HCT116 (cell line): ENCODE measurements around the gene PIP4K2A. TPM values are rescaled to one million over a fixed set of nuclear protein-coding genes. Genes with fewer than 3 reads are reported as not detected.

ENCODE experiments used
- ATAC-seq: fragments of 200-7000 bp; cut with Tn5 transposase; 2 replicates; pipeline ENCODE4 v1.9.1; 2020; ENCODE audit warnings: mild to moderate bottlenecking, moderate library complexity
- BruUV-seq: library from RNA; stranded (reverse); fragments of 400-500 nt; replicated peaks from 2 replicates; lab custom pipeline; 2021; lab: Mats Ljungman, UMichigan
- CTCF ChIA-PET: fragments of 300-600 bp; sonication (Branson Sonifier 250); formaldehyde crosslinking; loops from one replicate; lab custom pipeline; 2021; ENCODE audit warnings: antibody characterized with exemption; lab: Charles Lee
- POLR2A ChIA-PET: fragments of 300-600, 350-600 bp; sonication (Branson Sonifier 250); formaldehyde crosslinking; loops from one replicate; lab custom pipeline; 2021; ENCODE audit warnings: antibody characterized with exemption; lab: Charles Lee
- RAD21 ChIA-PET, 2 experiments: fragments of 300-600 bp; sonication (Branson Sonifier 250); formaldehyde crosslinking; loops; one replicate each; lab custom pipeline; 2023; ENCODE audit warnings: low total read pairs in 2 of 2; ENCODE audit not compliant: uncharacterized antibody in 2 of 2, unreplicated experiment in 2 of 2, low non-redundant PET in 1 of 2; lab: Charles Lee
- DNase-seq: peaks from one replicate; pipeline ENCODE4 v3.0.0-alpha.2; 2010; ENCODE audit warnings: low read depth, low spot score
- H2AFZ ChIP-seq: fragments of 200-600 bp; shearing (Covaris generic), sonication (generic); 2 replicates; pipeline ENCODE4 v1.6.1; 2017; ENCODE audit warnings: low read depth, mixed run types, mixed read lengths, antibody characterized with exemption, low read length; ENCODE audit not compliant: poor library complexity, severe bottlenecking
- H3K27ac ChIP-seq: 2 replicates; pipeline ENCODE4 v1.5.1; 2012; ENCODE audit warnings: low read depth, low read length
- H3K27me3 ChIP-seq: fragments of 200-600 bp; sonication (generic); 2 replicates; pipeline ENCODE4 v1.6.1; 2016; ENCODE audit warnings: mixed run types, low read length, mixed read lengths; ENCODE audit not compliant: insufficient read depth
- H3K36me3 ChIP-seq, 2 experiments: fragments of 200-500 bp in 1 of 2; fragments of 200-600 bp in 1 of 2; sonication (Bioruptor generic) in 1 of 2; sonication (generic) in 1 of 2; 2 replicates each; pipeline versions ENCODE4 v1.5.1 to v1.6.1; 2014 to 2016; ENCODE audit warnings: low read length in 2 of 2, inconsistent platforms in 1 of 2, mixed read lengths in 1 of 2, mixed run types in 1 of 2; ENCODE audit not compliant: insufficient read depth in 2 of 2, control insufficient read depth in 1 of 2
- H3K4me1 ChIP-seq, 2 experiments: fragments of 200-600 bp in 1 of 2; sonication (generic) in 1 of 2; 2 replicates each; pipeline versions ENCODE4 v1.5.1 to v1.6.1; 2012 to 2017; ENCODE audit warnings: low read length in 2 of 2, inconsistent platforms in 1 of 2, mild to moderate bottlenecking in 1 of 2, mixed read lengths in 1 of 2, mixed run types in 1 of 2, moderate library complexity in 1 of 2; ENCODE audit not compliant: insufficient read depth in 2 of 2, control insufficient read depth in 1 of 2
- H3K4me2 ChIP-seq: fragments of 200-600 bp; sonication (generic); 2 replicates; pipeline ENCODE4 v1.6.1; 2017; ENCODE audit warnings: mixed run types, low read length, mixed read lengths
- H3K4me3 ChIP-seq, 2 experiments: fragments of 200-600 bp in 1 of 2; sonication (generic) in 1 of 2; replicated peaks in 1 of 2; 2 replicates each; pipeline ENCODE4 v1.5.1; 2011 to 2016; ENCODE audit warnings: low read length in 2 of 2, control low read depth in 1 of 2, low read depth in 1 of 2, mild to moderate bottlenecking in 1 of 2, mixed read lengths in 1 of 2, mixed run types in 1 of 2
- H3K79me2 ChIP-seq: fragments of 200-600 bp; sonication (generic); 2 replicates; pipeline ENCODE4 v1.6.1; 2017; ENCODE audit warnings: mild to moderate bottlenecking, mixed run types, low read length, moderate library complexity, mixed read lengths; ENCODE audit not compliant: insufficient read depth
- H3K9ac ChIP-seq: fragments of 200-600 bp; sonication (generic); 2 replicates; pipeline ENCODE4 v1.6.1; 2016; ENCODE audit warnings: low read length, mixed read lengths
- H3K9me2 ChIP-seq: fragments of 200-600 bp; sonication (generic), shearing (Covaris generic); 2 replicates; pipeline ENCODE4 v1.6.1; 2017; ENCODE audit warnings: mixed run types, mild to moderate bottlenecking, moderate library complexity; ENCODE audit not compliant: insufficient read depth
- H3K9me3 ChIP-seq, 2 experiments: fragments of 200-500 bp in 1 of 2; fragments of 200-600 bp in 1 of 2; sonication (Bioruptor generic) in 1 of 2; sonication (generic) in 1 of 2; 2 replicates each; pipeline ENCODE4 v1.6.1; 2014 to 2017; ENCODE audit warnings: low read length in 2 of 2, mixed read lengths in 2 of 2, inconsistent platforms in 1 of 2, low read depth in 1 of 2, mild to moderate bottlenecking in 1 of 2, mixed run types in 1 of 2, moderate library complexity in 1 of 2; ENCODE audit not compliant: control insufficient read depth in 1 of 2, insufficient read depth in 1 of 2
- H4K20me1 ChIP-seq: fragments of 200-600 bp; sonication (generic), shearing (Covaris generic); 2 replicates; pipeline ENCODE4 v1.6.1; 2017; ENCODE audit warnings: mixed run types, mild to moderate bottlenecking, moderate library complexity; ENCODE audit not compliant: insufficient read depth
- ELF1 ChIP-seq: IDR thresholded peaks from 2 replicates; pipeline ENCODE4 v1.6.1; 2012; ENCODE audit warnings: low read depth, borderline replicate concordance
- JUND ChIP-seq: IDR thresholded peaks from 2 replicates; pipeline ENCODE4 v1.6.1; 2012
- POLR2AphosphoS5 ChIP-seq: IDR thresholded peaks from 2 replicates; pipeline ENCODE4 v1.6.1; 2011; ENCODE audit warnings: mild to moderate bottlenecking, low read depth, low read length, moderate library complexity
- ZNF274 ChIP-seq: fragments of 200-500 bp; sonication (Bioruptor generic); IDR thresholded peaks from 2 replicates; pipeline ENCODE4 v1.6.1; 2014; ENCODE audit warnings: mild to moderate bottlenecking, low read depth, low read length, inconsistent platforms
- intact Hi-C: fragments of 100-400 bp; cut with micrococcal nuclease; formaldehyde crosslinking; loops from 2 replicates; pipeline ENCODE4 v1.10.0; 2022
- total RNA-seq: library from RNA; stranded (reverse); gene quantifications from one replicate; pipeline ENCODE4 v1.2.1, GENCODE V29; 2021; ENCODE audit not compliant: unreplicated experiment
- TF ChIP-seq, protein P1 (sequence below), 3 experiments: fragments of 200-600 bp in 1 of 3; sonication (generic) in 1 of 3; IDR thresholded peaks in 2 of 3; conservative IDR thresholded peaks in 1 of 3; 2 replicates each; pipeline ENCODE4 v1.5.1; 2012 to 2017; ENCODE audit warnings: low read depth in 2 of 3, low read length in 2 of 3, antibody characterized with exemption in 1 of 3, borderline replicate concordance in 1 of 3, control low read depth in 1 of 3, mild to moderate bottlenecking in 1 of 3, mixed read lengths in 1 of 3, mixed run types in 1 of 3, moderate library complexity in 1 of 3; ENCODE audit not compliant: insufficient read depth in 1 of 3
- TF ChIP-seq, protein P2 (sequence below): IDR thresholded peaks from 2 replicates; pipeline ENCODE4 v1.6.1; 2012; ENCODE audit warnings: low read depth

Gene PIP4K2A
- total RNA-seq, 1 experiment from 2014 or later: 41.9 TPM

DNA sequence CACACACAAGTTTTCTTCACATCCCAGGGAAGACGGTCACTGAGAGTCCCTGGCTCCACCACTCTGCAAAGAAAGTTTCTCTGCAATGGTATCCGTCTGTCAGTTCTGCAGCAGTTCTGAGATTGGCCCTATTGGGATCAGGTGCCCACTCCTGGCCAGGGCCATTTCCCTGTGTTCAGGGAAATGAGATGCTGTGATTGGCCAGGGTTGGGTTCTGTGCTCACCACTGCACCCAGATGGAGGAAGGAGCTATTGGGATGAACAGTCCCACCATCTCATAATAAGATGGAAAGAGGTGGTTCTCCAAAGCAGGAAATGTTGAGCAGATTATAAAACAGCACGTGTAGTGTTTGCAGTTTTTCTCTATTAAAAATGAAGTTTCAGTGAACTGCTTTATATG lies 13.3 kb upstream of the PIP4K2A start:
- RAD21 ChIA-PET: no interaction called here
- no peak for DNase-seq
- H3K9ac ChIP-seq: no peak overlapping the region
- no peak overlapping the region for H3K27ac ChIP-seq
- no peaks in the 10 kb centered on the region for H3K9me2 ChIP-seq
- no peaks in the 10 kb centered on the region for H4K20me1 ChIP-seq
- no peaks in the 10 kb centered on the region for H3K4me1 ChIP-seq
- no peaks in the 10 kb centered on the region for H3K36me3 ChIP-seq
- POLR2A ChIA-PET: no interaction called here
- TF ChIP-seq POLR2AphosphoS5 (no peak), ELF1 (no peak)
- TF ChIP-seq, protein P1, sequence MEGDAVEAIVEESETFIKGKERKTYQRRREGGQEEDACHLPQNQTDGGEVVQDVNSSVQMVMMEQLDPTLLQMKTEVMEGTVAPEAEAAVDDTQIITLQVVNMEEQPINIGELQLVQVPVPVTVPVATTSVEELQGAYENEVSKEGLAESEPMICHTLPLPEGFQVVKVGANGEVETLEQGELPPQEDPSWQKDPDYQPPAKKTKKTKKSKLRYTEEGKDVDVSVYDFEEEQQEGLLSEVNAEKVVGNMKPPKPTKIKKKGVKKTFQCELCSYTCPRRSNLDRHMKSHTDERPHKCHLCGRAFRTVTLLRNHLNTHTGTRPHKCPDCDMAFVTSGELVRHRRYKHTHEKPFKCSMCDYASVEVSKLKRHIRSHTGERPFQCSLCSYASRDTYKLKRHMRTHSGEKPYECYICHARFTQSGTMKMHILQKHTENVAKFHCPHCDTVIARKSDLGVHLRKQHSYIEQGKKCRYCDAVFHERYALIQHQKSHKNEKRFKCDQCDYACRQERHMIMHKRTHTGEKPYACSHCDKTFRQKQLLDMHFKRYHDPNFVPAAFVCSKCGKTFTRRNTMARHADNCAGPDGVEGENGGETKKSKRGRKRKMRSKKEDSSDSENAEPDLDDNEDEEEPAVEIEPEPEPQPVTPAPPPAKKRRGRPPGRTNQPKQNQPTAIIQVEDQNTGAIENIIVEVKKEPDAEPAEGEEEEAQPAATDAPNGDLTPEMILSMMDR (IDR thresholded peaks at IDR 0.05 in 2 of 3, conservative IDR thresholded peaks at IDR 0.05 in 1 of 3; ENCODE audit: borderline replicate concordance in 1 of 3, insufficient read depth in 1 of 3, low read depth in 2 of 3, low read length in 2 of 3): 0 out of 6 replicates have a peak, but pooled peaks of 1 of the 3 experiments have one; percentile 9
- H2AFZ ChIP-seq: no peak overlapping the region
- no TSS peak for BruUV-seq
- ATAC-seq: peak; percentile 85
- no peaks in the 10 kb centered on the region for H3K79me2 ChIP-seq
- H3K4me2 ChIP-seq: no peak overlapping the region
- H3K27me3 ChIP-seq: no peaks in the 10 kb centered on the region
- H3K9me3 ChIP-seq: no peaks in the 10 kb centered on the region
- H3K4me3 ChIP-seq: no peak overlapping the region
- intact Hi-C loops: no loop called here
- CTCF ChIA-PET: no interaction called here

DNA sequence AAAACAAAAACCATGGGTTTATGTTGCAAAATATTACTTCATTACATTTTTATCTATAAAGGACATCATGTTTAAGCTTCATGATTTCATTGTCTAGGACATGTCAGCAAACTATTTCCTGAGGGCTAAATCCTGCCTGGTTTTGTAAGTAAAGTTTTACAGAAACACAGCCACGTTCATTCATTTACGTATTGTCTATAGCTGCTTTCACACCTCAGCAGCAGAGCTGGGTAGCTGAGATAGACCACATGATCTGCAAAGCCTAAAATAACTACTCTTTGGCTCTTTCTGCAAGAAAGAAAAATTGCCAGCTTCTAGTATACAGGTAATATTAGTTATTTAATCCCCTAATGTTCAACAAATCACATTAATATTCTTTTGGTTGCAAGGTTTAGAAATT lies 12.7 kb upstream of the PIP4K2A start:
- ChIA-PET CTCF (no interaction called here), RAD21 (no interaction called here), POLR2A (no interaction called here)
- no peaks in the 10 kb centered on the region for H3K9me3 ChIP-seq
- no peaks in the 10 kb centered on the region for H3K79me2 ChIP-seq
- DNase-seq (no peak), ATAC-seq (no peak)
- H3K9me2 ChIP-seq: no peaks in the 10 kb centered on the region
- TF ChIP-seq ZNF274 (no peak), JUND (no peak)
- TF ChIP-seq, protein P2, sequence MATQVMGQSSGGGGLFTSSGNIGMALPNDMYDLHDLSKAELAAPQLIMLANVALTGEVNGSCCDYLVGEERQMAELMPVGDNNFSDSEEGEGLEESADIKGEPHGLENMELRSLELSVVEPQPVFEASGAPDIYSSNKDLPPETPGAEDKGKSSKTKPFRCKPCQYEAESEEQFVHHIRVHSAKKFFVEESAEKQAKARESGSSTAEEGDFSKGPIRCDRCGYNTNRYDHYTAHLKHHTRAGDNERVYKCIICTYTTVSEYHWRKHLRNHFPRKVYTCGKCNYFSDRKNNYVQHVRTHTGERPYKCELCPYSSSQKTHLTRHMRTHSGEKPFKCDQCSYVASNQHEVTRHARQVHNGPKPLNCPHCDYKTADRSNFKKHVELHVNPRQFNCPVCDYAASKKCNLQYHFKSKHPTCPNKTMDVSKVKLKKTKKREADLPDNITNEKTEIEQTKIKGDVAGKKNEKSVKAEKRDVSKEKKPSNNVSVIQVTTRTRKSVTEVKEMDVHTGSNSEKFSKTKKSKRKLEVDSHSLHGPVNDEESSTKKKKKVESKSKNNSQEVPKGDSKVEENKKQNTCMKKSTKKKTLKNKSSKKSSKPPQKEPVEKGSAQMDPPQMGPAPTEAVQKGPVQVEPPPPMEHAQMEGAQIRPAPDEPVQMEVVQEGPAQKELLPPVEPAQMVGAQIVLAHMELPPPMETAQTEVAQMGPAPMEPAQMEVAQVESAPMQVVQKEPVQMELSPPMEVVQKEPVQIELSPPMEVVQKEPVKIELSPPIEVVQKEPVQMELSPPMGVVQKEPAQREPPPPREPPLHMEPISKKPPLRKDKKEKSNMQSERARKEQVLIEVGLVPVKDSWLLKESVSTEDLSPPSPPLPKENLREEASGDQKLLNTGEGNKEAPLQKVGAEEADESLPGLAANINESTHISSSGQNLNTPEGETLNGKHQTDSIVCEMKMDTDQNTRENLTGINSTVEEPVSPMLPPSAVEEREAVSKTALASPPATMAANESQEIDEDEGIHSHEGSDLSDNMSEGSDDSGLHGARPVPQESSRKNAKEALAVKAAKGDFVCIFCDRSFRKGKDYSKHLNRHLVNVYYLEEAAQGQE: no peak
- TF ChIP-seq, protein P1 (IDR thresholded peaks at IDR 0.05 in 2 of 3, conservative IDR thresholded peaks at IDR 0.05 in 1 of 3; ENCODE audit: borderline replicate concordance in 1 of 3, insufficient read depth in 1 of 3, low read depth in 2 of 3, low read length in 2 of 3): no peak
- H4K20me1 ChIP-seq: no peaks in the 10 kb centered on the region
- no peak overlapping the region for H3K4me2 ChIP-seq
- H3K36me3 ChIP-seq: no peaks in the 10 kb centered on the region
- H2AFZ ChIP-seq: no peak overlapping the region
- no peaks in the 10 kb centered on the region for H3K27me3 ChIP-seq
- H3K4me1 ChIP-seq: no peaks in the 10 kb centered on the region
- H3K9ac ChIP-seq: no peak overlapping the region
- BruUV-seq: no TSS peak
- no peak overlapping the region for H3K27ac ChIP-seq
- H3K4me3 ChIP-seq: no peak overlapping the region
- intact Hi-C loops: no loop called here
